Measurements from ENCODE around the gene SMNDC1. TPM values are rescaled to one million over a fixed set of nuclear protein-coding genes. Genes with fewer than 3 reads are reported as not detected.
"Not testable (repeated sequence)": the region's sequence is repeated elsewhere in the genome, so short reads cannot be mapped to it uniquely, and the experiment has no call there.

Gene SMNDC1
- 37.9 TPM for polyA plus RNA-seq (2013, experiment 1 of 2; ENCODE audit: insufficient read length)
- 38.4 TPM for polyA plus RNA-seq (2013, experiment 2 of 2; ENCODE audit: insufficient read length)

GRCh38 chr10:110304780-110305421, at the start of gene SMNDC1:
TSS of gene SMNDC1 (minus strand) at chr10:110304920. CDS start at chr10:110303587, 1,333 bp downstream.
- DNase-seq = peak; percentile 99

- DNase-seq = peak; percentile 81
Measured at GRCh38 chr10:110354322-110354766, 49.6 kb upstream of the SMNDC1 start.

GRCh38 chr10:110353244-110354119, 48.8 kb upstream of the SMNDC1 start:
- DNase-seq = peak; percentile 83

- DNase-seq = no peak
Measured at GRCh38 chr10:110352930-110353243, 48.2 kb upstream of the SMNDC1 start.

GRCh38 chr10:110350812-110351211, 46.1 kb upstream of the SMNDC1 start:
- DNase-seq = no peak

- no peak for DNase-seq
Measured at GRCh38 chr10:110349831-110350230, 45.1 kb upstream of the SMNDC1 start.

GRCh38 chr10:110349386-110349785, 44.7 kb upstream of the SMNDC1 start:
- DNase-seq = no peak

- DNase-seq = no peak
Measured at GRCh38 chr10:110348336-110348735, 43.6 kb upstream of the SMNDC1 start.

- no peak for DNase-seq
Measured at GRCh38 chr10:110346914-110347313, 42.2 kb upstream of the SMNDC1 start.

- no peak for DNase-seq
Measured at GRCh38 chr10:110345286-110345685, 40.6 kb upstream of the SMNDC1 start.

- DNase-seq = no peak
Measured at GRCh38 chr10:110344622-110345021, 39.9 kb upstream of the SMNDC1 start.

- no peak for DNase-seq
Measured at GRCh38 chr10:110343947-110344346, 39.2 kb upstream of the SMNDC1 start.

- no peak for DNase-seq
Measured at GRCh38 chr10:110340816-110341215, 36.1 kb upstream of the SMNDC1 start.

GRCh38 chr10:110340122-110340521, 35.4 kb upstream of the SMNDC1 start:
- no peak for DNase-seq

GRCh38 chr10:110337906-110338305, 33.2 kb upstream of the SMNDC1 start:
- peak; percentile 66 for DNase-seq

GRCh38 chr10:110337401-110337800, 32.7 kb upstream of the SMNDC1 start:
- no peak for DNase-seq

GRCh38 chr10:110336111-110336721, 31.5 kb upstream of the SMNDC1 start:
- peak; percentile 97 for DNase-seq

GRCh38 chr10:110335314-110336064, 30.8 kb upstream of the SMNDC1 start:
- DNase-seq = no peak

GRCh38 chr10:110334061-110334656, 29.4 kb upstream of the SMNDC1 start:
- DNase-seq = no peak

GRCh38 chr10:110331226-110331795, 26.6 kb upstream of the SMNDC1 start:
- not testable (repeated sequence) for DNase-seq

GRCh38 chr10:110330675-110331074, 26.0 kb upstream of the SMNDC1 start:
- DNase-seq = no peak
